CD14-positive monocyte (primary cell): ENCODE data around the gene GMEB2. TPM values are rescaled to one million over a fixed set of nuclear protein-coding genes. Genes with fewer than 3 reads are reported as not detected.
A peak's percentile ranks its signal among the peaks of the same experiment; 100 is the strongest.

Source experiments
- DNase-seq, 3 donors: peaks; one replicate each; pipeline ENCODE4 v3.0.0-alpha.2; 2011 to 2022
- H2AFZ ChIP-seq: 2 replicates; pipeline ENCODE4 v1.6.0; 2012; ENCODE audit warnings: mild to moderate bottlenecking, low read depth, low read length, inconsistent platforms; ENCODE audit not compliant: insufficient read depth, poor library complexity, severe bottlenecking
- H3K27ac ChIP-seq, 2 donors: 1 replicate in 1 of 2; 2 replicates in 1 of 2; pipeline ENCODE4 v1.5.1; 2012 to 2013; ENCODE audit warnings: low read length in 2 of 2, control low read depth in 1 of 2, inconsistent platforms in 1 of 2, low read depth in 1 of 2, mild to moderate bottlenecking in 1 of 2
- H3K27me3 ChIP-seq, 2 donors: one replicate each; pipeline versions ENCODE4 v1.6.0 to v1.6.1; 2011 to 2013; ENCODE audit warnings: low read length in 2 of 2; ENCODE audit not compliant: control insufficient read depth in 2 of 2, insufficient read depth in 2 of 2
- H3K36me3 ChIP-seq, 2 donors: replicated peaks in 1 of 2; 1 replicate in 1 of 2; 2 replicates in 1 of 2; pipeline versions ENCODE4 v1.5.1 to v1.6.1; 2012 to 2013; ENCODE audit warnings: low read length in 2 of 2, control low read depth in 1 of 2, inconsistent platforms in 1 of 2, mild to moderate bottlenecking in 1 of 2; ENCODE audit not compliant: insufficient read depth in 2 of 2, control insufficient read depth in 1 of 2
- H3K4me1 ChIP-seq, 2 donors: 1 replicate in 1 of 2; 2 replicates in 1 of 2; pipeline versions ENCODE4 v1.5.1 to v1.6.1; 2012 to 2013; ENCODE audit warnings: low read length in 2 of 2, control low read depth in 1 of 2, inconsistent platforms in 1 of 2, mild to moderate bottlenecking in 1 of 2, moderate library complexity in 1 of 2; ENCODE audit not compliant: insufficient read depth in 2 of 2, control insufficient read depth in 1 of 2
- H3K4me2 ChIP-seq: replicated peaks from 2 replicates; pipeline ENCODE3; 2012; ENCODE audit warnings: low read length, moderate library complexity, mild to moderate bottlenecking; ENCODE audit not compliant: poor library complexity, severe bottlenecking; ENCODE audit errors: extremely low read depth
- H3K4me3 ChIP-seq, 3 experiments: fragments of 200-600 bp in 1 of 3; sonication (generic) in 1 of 3; replicated peaks in 1 of 3; 1 replicate in 2 of 3; 2 replicates in 1 of 3; pipeline ENCODE4 v1.5.1; 2011 to 2013; ENCODE audit warnings: low read length in 3 of 3, mild to moderate bottlenecking in 3 of 3, control low read depth in 2 of 3, low read depth in 2 of 3, inconsistent platforms in 1 of 3, moderate library complexity in 1 of 3
- H3K79me2 ChIP-seq: 2 replicates; pipeline ENCODE4 v1.6.0; 2012; ENCODE audit warnings: mild to moderate bottlenecking, control low read depth, inconsistent platforms, low read length, moderate library complexity; ENCODE audit not compliant: insufficient read depth
- H3K9ac ChIP-seq: 2 replicates; pipeline ENCODE4 v1.6.0; 2017; ENCODE audit warnings: low read length, mild to moderate bottlenecking; ENCODE audit not compliant: insufficient read depth, poor library complexity, severe bottlenecking
- H3K9me3 ChIP-seq, 2 donors: replicated peaks in 1 of 2; 1 replicate in 1 of 2; 2 replicates in 1 of 2; pipeline versions ENCODE4 v1.5.1 to v1.6.1; 2012 to 2013; ENCODE audit warnings: low read length in 2 of 2, control low read depth in 1 of 2; ENCODE audit not compliant: control insufficient read depth in 1 of 2, insufficient read depth in 1 of 2
- H4K20me1 ChIP-seq: 2 replicates; pipeline ENCODE4 v1.6.0; 2012; ENCODE audit warnings: mild to moderate bottlenecking, low read length, control low read depth, moderate library complexity; ENCODE audit not compliant: insufficient read depth
- H3K27ac Mint-ChIP-seq, 7 donors: one replicate each; pipeline ENCODE4 v1.8.0; 2020; ENCODE audit warnings: mild to moderate bottlenecking in 7 of 7, mixed read lengths in 7 of 7, moderate library complexity in 6 of 7, inconsistent platforms in 2 of 7
- H3K27me3 Mint-ChIP-seq, 3 donors: one replicate each; pipeline ENCODE4 v1.8.0; 2021 to 2022; ENCODE audit warnings: low read depth in 3 of 3, mild to moderate bottlenecking in 3 of 3, mixed read lengths in 3 of 3, moderate library complexity in 3 of 3, inconsistent platforms in 1 of 3
- H3K36me3 Mint-ChIP-seq, 2 donors: one replicate each; pipeline ENCODE4 v1.8.0; 2020; ENCODE audit warnings: mixed read lengths in 2 of 2, inconsistent platforms in 1 of 2, mild to moderate bottlenecking in 1 of 2
- H3K4me1 Mint-ChIP-seq: one replicate; pipeline ENCODE4 v1.8.0; 2020; ENCODE audit warnings: mild to moderate bottlenecking, mixed read lengths
- H3K4me3 Mint-ChIP-seq, 2 donors: one replicate each; pipeline ENCODE4 v1.8.0; 2020; ENCODE audit warnings: mild to moderate bottlenecking in 2 of 2, mixed read lengths in 2 of 2, moderate library complexity in 1 of 2
- H3K9me3 Mint-ChIP-seq, 7 donors: one replicate each; pipeline ENCODE4 v1.8.0; 2020 to 2022; ENCODE audit warnings: mixed read lengths in 7 of 7, mild to moderate bottlenecking in 6 of 7, moderate library complexity in 6 of 7, inconsistent platforms in 2 of 7
- CTCF ChIP-seq: fragments of 200-600 bp; IDR thresholded peaks from one replicate; pipeline ENCODE4 v1.8.0; 2022; ENCODE audit warnings: antibody characterized with exemption, mild to moderate bottlenecking
- WGBS: methylation state at CpG from one replicate; pipeline ENCODE4 v1.1.5; 2013; ENCODE audit warnings: missing lambda C conversion rate; ENCODE audit not compliant: insufficient coverage; 5-methylcytosine and 5-hydroxymethylcytosine counted together
- intact Hi-C, 2 donors: fragments of 100-400 bp; cut with micrococcal nuclease; formaldehyde crosslinking; loops; one replicate each; pipeline versions ENCODE4 v1.15.0 to v1.15.1; 2023
- polyA plus RNA-seq, 3 donors: library from polyadenylated mRNA; depleted of rRNA in 1 of 3; unstranded in 2 of 3; stranded (reverse) in 1 of 3; fragments of 300-500 nt in 2 of 3; fragments of >200 nt in 1 of 3; fragmentation: Illumina TruSeq in 2 of 3; gene quantifications; 1 replicate in 2 of 3; 2 replicates in 1 of 3; pipeline ENCODE4 v1.2.3, GENCODE V29; 2012 to 2021

Gene GMEB2
- polyA plus RNA-seq, 3 donors: 2.7 to 11.7 (median 3.8) TPM

GRCh38 chr20:63657937-63658748, 31.2 kb upstream of the GMEB2 start, which contains the start of gene RTEL1:
Gene RTEL1 (plus strand): TSS chr20:63658312. CDS start chr20:63659403, 1,091 bp downstream.
- Histone ChIP-seq H3K36me3 (peaks cover 20 to 31% of the 10 kb centered on the region in 2 donors), H2AFZ (peak within 1 kb of the TSS; percentile 94), H3K9me3 (no peaks in the 10 kb centered on the region), H3K4me1 (peaks cover 27 to 32% of the 10 kb centered on the region in 2 donors), H3K4me2 (peak within 1 kb of the TSS; percentile 87), H3K79me2 (peaks cover 9% of the 10 kb centered on the region), H3K4me3 (peak within 1 kb of the TSS; percentile 70 to 96 (median 93)), H4K20me1 (no peaks in the 10 kb centered on the region), H3K9ac (peak within 1 kb of the TSS; percentile 77), H3K27ac (peak within 1 kb of the TSS; percentile 55 to 81), H3K27me3 (peaks cover 0 to 14% of the 10 kb centered on the region in 2 donors)
- intact Hi-C loops: loop anchor here (2.0 to 5.0 kb wide), 3 partner anchors 49 to 84 kb away; partner anchors contain the start of genes ZGPAT (in 2 of the 2) and ARFRP1 (in 1 of the 2)
- Mint-ChIP-seq H3K4me1 (peaks cover 35% of the 10 kb centered on the region), H3K27ac (peak within 1 kb of the TSS; percentile 90 to 98 (median 95)), H3K27me3 (peaks cover 5 to 15% (median 12%) of the 10 kb centered on the region in 3 donors), H3K4me3 (peak within 1 kb of the TSS; percentile 95 to 96), H3K9me3 (peaks cover 0 to 1% (median 0%) of the 10 kb centered on the region in 7 donors), H3K36me3 (peaks cover 29 to 31% of the 10 kb centered on the region in 2 donors)
- 4% methylated on average over 68 of the region's 73 CpGs for WGBS
- no peak for TF ChIP-seq CTCF
- DNase-seq: peak; percentile 87 to 90 (median 90)

GRCh38 chr20:63657260-63657936, 30.5 kb upstream of the GMEB2 start:
- Histone ChIP-seq H3K4me1 (peaks cover 31 to 40% of the 10 kb centered on the region in 2 donors), H3K4me3 (peak overlapping the region in 2 of 3 experiments; percentile 93 to 96), H3K27me3 (peaks cover 4 to 18% of the 10 kb centered on the region in 2 donors), H3K36me3 (peaks cover 12 to 23% of the 10 kb centered on the region in 2 donors), H3K9ac (peak overlapping the region; percentile 77), H4K20me1 (no peaks in the 10 kb centered on the region), H3K27ac (peak overlapping the region; percentile 55 to 81), H2AFZ (peak overlapping the region; percentile 94), H3K79me2 (peaks cover 9% of the 10 kb centered on the region), H3K9me3 (no peaks in the 10 kb centered on the region), H3K4me2 (peak overlapping the region; percentile 87)
- Mint-ChIP-seq H3K27ac (peak overlapping the region in 4 of 7 donors; percentile 90 to 98 (median 96)), H3K4me3 (peak overlapping the region; percentile 95 to 96), H3K9me3 (peaks cover 0 to 1% (median 0%) of the 10 kb centered on the region in 7 donors), H3K4me1 (peaks cover 35% of the 10 kb centered on the region), H3K27me3 (peaks cover 5 to 20% (median 12%) of the 10 kb centered on the region in 3 donors), H3K36me3 (peaks cover 21 to 24% of the 10 kb centered on the region in 2 donors)
- 56% methylated on average over 27 of the region's 31 CpGs for WGBS
- TF ChIP-seq CTCF: no peak
- intact Hi-C loops: loop anchor here (5.0 kb wide), 2 partner anchors 50 to 85 kb away; partner anchors contain the start of genes ARFRP1 (in 1 of the 2) and ZGPAT (in 1 of the 2)
- no peak for DNase-seq
